NCI-H2171 (cell line): ENCODE results near the gene EZH2.

Source experiments
- DNase-seq: peaks from one replicate; lab custom pipeline; 2025; lab: John Stamatoyannopoulos, UW

Gene EZH2

DNA sequence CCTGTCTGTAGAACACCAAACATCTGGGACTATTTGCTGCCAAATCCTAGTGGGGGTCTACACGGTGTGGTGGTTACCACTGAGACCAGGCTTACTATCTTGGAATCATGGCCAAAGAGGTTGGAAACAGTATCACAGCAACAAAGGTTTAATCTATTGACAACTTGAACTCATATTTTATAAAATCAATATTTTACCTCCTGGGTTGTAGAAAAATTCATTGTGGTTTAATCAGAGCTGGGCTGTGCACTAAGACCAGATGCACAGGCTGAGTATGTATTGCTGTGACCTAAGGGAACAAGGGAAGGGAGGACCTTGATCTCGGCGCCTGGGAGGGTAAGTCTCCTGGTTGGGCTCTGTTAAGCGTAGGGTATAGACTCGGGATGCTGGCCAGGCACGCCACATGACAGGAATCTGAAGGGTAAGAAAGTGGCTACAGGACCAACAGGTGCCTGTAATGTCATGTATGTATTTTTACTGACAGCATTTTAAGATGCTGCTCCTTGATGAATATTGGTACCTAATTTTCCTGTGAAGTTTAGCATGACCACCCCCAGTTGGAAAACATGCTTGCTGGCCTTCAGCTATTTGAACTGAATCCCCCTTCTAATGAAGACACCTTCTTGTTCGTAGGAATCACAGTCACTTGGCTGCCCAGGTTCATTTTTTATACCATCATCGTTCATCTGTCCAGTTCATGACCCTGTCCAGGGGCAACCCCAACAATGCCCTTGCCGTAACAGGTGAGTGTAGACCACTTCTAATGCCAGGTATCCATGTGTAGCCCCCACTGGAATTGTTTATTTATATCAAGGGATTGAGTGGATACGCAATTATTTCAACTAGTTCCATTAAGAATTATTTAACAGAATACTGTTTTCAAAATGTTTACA, 79.5 kb downstream of the EZH2 start:
- no peak for DNase-seq

DNA sequence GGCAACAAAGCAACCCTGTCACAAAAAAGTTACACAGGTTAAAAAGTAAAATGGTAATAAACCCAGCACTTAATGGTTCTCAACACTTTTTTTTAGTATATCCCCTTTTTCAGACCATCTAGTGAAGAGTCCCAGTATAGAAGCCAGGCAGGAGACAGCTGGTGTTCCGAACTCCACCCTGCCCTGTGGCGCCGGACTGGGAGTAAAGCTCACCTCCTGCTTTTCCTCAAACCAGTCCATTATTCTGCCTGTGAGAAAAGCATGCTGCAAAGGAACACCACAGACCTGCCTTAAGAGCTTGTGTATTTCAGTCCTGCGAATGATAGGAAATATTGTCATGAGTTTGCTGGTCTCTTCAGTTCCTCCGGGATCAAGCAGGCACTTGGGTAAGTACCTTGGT, 81.0 kb downstream of the EZH2 start:
- DNase-seq = no peak

DNA sequence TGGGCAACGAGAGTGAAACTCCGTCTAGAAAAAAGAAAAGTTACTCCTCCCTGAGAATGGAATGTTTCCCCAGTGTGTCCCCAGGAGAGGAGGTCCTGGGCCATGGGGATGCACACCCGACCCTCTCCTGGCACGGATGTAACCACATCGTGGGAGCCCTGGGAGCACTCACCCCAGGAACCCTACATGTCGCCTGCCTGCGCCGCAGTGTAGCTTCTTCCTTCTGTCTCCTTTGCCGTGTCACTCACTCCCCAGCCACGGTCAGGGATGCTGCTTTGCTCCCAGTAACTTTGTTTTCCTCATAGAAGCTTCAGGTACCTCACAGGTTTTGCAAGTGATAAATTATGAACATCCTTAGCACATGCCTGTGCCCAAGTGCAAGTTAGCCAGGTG, 82.0 kb downstream of the EZH2 start:
- no peak for DNase-seq

DNA sequence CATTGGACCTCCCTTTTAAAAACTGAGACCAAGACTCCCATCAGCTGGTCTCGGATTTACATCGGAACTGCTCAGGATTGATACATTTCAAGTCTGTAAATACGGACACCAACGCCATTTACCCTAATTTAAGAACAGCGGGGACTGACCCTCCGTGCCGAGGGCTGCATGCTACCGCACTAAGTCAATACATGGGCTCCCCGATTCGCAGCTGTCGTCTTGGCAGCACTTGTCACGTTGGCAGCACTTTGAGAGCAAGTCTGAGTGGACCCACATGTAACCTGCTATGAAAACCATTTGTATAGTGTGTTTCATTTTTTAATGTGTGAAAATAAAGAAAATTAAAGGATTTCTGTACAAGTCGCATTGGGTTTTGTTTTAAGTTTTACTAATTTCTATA, 83.4 kb downstream of the EZH2 start:
- no peak for DNase-seq

DNA sequence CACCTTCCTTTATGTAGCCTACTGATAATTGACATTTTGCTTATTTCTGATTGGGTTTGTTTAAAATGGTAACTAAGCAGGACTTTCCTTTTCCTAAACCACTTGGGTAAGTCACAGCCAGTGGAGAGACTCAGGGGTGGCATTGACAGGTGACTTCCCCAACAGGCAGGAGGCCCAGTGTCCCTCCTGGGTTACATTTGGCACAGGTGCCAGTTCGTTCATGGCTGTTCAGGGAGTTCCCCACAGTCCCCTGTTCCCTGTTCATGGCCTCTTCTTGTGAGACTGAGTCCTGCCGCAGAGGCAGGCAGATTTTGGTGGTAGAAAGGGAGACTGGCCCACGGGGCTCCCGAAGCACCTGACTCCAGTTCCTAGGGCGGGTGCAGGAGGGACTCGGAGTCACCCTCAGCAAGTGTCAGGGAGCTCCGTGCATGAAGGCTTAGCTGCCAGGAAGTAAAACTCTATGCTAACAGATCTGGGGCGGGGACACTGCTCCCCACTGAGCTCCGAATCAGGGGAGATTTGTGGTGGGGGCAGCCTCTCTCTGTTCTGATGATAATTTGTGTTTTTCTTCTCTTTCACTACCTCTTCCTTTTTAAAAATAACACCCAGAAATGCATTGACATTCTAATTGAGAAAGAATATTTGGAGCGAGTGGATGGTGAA, 84.1 kb downstream of the EZH2 start:
- no peak for DNase-seq

DNA sequence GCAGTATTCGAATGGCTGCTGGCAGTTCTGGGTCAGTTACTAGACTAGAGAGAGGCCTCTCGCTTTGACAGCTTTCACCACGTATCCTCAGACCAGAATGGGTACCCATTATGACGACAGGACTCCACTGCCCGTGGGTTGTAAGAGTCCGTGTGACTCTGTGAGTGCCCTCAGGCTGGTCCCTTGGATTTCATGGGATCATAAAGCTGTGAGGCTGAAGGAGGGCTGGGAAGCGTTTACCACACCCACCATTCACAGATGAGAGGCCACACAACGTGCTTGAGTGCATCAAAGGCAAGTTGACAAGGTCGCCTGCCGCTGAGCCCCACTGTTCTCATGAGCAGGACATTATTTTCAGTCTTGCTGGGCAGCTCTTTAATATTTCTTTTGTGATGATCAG, 87.2 kb downstream of the EZH2 start:
- DNase-seq = no peak

DNA sequence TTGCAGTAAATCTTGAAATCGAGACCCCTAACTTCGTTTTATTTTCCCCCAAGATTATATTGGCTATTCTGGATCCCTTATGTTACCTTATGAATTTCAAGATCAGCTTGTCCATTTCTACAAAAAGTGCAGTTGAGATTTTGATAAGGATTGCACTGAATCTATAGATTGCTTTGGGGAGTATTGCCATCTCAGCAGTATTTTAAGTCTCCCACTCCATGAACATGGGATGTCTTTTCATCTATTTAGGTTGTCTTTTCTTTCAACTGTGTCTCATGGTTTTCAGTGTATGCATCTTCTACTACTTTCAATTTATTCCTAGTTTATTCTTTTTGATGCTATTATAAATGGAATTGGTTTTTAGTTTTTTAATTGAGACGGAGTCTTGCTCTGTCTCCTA, 89.6 kb downstream of the EZH2 start:
- no peak for DNase-seq

DNA sequence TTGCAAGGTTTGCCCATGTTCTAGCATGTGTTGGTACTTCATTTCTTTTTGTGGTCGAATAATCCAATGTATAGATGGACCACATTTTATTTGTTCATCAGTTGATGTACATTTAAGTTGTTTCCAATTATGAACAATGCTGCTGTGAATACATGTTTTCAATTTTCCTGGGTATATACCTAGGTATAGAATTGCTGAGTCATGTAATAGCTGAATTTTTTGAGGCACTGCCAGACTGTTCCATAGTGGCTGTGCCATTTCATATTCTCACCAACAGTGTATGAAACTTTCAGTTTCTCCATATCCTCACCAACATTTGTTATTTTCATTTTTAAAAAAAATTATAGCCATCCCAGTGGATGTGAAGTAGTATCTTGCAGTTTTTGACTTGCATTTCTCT, 90.5 kb downstream of the EZH2 start:
- no peak for DNase-seq

DNA sequence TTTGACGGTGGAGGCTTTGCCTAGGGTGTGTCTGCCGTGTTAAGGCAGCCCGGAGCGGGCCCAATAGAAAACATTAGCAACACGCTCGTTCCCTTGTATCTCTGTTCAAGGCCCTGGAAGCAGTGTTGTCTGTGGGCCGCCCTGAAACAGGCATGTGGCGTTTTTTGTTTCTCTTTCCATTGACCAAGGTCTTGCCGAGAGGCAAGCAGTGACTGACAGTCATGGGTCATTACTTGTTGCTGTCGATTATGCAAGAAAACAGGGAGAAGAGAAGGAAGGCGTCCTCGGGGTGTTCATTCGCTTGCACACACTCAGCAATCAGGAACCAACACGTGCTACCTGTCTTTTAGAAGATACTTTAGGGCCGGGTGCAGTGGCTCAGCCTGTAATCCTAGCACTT, 92.5 kb downstream of the EZH2 start:
- no peak for DNase-seq

DNA sequence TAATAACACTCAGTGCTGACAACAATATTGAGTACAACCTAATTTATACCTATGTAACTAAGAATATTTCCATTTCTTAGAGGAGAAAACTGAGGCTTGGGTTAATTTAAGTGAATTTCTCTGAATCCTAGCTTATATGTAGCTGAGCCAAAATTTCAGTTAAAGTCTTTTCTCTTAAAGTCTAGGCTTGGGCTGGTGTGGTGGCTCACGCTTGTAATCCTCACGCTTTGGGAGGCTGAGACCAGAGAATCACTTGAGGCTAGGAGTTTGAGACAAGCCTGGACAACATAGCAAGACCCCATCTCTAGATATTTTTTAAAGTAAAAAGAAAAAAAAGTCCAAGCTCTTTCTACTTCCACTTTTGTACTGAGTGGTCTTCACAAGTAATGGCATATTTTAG, 93.2 kb downstream of the EZH2 start:
- DNase-seq = no peak

DNA sequence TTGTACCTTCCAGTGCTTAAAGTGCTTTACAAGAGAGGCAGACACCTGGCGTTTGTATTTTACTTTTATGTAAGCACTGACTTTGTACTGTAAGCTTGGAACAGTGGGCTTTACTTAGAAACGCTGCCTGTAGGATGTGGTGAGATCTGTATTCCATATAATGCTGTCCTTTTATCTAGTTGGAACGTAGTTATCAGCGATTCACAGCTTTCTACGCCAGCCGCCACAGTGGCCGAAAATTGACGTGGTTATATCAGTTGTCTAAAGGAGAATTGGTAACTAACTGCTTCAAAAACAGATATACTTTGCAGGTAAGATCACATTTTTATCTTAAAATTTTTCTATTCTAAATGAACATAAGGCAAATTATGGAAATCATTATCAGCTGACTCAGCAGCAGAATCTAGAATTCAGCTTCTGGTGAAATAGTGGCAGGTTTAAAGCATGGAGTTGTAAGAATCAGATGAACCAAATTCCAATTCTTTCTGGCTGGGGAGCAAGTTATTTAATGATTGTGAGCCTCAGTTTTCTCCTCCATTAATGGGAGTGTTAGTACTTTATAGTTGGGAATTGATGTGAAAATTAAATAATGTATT, 93.9 kb downstream of the EZH2 start:
- no peak for DNase-seq

DNA sequence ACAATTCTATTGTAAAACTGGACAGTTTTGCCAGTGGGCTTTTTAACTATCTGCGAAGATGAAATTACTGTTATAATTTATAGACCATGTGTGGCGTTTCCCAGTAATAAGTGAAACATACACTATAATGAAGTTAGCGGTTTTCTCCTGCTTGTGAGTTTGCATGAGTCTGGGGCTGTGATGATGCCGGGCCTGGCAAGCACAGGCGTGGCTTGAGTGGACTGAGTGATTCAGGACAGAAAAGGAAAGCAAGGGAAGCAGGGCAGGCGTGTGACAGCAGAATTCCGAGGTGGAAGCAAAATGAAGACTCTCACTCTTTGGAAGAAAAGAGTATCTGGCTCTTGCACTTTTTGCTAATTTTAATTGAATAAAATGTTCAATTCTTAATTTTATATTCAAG, 94.9 kb downstream of the EZH2 start:
- DNase-seq = no peak

DNA sequence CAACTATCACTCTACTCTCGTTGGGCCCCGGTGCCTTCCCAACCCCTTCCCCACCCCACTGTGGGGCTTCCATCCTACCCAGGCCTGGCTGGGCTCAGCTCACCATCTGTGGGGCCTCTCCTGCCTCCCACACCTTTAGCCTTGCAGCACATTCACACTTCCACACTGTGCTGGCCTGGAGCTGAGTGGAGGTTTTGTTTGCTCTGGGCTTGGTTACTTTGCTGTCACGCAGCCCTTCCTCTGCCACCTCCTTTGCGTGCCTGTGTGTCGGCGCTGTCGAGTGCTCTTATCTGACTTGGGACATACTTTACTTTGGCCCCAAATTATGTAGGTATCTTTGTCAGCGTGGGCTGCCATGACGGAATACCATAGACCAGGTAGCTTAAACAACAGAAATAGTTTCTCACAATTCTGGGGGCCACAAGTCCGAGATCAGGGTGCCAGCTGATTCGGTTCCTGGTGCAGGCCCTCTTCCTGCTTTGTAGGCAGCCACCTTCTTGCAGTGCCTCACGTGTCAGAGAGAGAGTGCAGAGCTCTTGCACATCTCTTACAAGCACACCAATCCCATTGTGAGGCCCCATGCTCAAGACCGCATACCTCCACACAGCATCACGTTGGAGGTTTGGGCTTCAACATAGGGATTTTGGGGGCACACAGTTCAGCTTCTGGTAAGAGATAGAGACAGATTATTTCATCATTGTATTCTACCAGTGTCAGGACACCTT, 96.4 kb downstream of the EZH2 start:
- no peak for DNase-seq

DNA sequence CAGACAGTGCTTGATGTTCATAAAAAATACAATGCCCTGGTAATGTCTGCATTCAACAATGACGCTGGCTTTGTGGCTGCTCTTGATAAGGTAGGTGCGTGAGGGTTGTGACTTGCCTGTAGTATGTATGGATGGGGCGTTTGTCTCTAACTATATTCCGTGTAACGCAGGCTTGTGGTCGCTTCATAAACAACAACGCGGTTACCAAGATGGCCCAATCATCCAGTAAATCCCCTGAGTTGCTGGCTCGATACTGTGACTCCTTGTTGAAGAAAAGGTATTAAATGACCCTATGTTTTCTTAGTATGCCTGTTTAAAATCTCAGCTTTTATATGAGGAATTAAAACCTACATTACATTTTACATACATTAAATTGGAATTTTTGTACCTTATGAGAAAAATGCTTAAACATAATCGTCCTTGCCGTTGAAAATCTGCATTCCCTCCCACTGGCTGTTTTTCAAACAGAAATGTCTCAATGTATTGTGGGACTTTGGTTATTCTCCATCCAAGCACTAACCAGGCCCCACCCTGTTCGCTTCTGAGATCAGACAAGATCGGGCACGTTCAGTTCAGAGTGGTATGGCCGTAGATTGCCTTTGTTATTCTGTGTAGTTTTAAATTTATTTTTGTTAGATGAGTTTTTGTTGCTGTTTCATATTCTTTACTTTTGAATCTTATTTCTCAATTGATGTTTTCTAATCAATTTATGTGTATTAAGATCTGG, 100.1 kb downstream of the EZH2 start:
- DNase-seq = peak; percentile 43

DNA sequence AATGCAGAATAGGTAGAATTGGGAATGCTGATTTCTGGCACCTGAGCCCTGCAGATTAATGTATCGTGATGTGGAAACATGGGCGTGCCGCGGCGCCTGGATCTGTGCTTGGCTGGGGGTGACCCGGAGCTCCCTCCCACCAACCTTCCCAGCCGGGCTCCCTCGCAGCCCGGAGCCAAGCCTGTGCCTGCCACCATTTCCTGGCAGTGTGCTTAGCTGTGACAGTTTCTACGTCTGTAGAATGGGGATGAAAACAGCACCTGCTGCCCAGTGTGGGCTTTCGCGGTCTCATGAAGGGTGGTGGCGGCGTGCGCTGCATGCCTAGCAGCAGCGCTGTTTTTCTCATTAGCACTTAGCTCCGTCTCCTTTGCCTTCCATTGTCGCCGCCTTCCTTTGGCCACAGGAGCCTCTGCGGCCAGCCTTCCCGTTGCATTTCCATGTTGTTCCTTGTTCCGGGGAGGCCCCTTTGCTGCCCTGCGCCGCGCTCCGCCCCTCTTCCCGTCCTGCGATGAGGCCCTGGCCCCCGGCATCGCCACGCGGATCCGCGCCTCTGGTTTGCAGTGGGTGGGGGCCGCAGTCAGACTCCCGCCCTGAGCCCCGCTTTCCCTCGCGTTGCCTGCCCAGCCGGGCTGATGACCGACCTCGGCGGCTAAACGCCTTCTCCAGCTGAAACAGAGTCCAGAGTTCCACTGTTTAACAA, 101.2 kb downstream of the EZH2 start:
- DNase-seq = no peak

DNA sequence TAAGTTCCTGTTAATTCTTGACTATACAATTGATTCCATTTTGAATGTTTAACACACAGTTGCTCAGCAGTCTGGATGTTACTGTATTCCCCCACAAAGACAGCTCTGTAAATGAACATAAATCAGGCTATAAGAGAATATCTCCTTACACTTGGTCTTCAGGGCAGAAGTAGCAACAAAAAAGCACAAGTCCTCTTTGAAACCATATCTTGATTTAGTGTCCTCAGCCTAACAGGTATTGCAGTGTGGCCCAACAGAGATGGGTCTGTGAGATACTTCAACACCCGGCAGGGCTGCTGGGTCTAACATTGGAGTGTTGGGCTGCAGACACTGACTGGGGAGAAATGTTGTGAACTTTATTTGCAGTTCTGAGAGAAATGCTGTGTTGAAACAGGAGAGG, 109.6 kb downstream of the EZH2 start:
- DNase-seq = no peak

DNA sequence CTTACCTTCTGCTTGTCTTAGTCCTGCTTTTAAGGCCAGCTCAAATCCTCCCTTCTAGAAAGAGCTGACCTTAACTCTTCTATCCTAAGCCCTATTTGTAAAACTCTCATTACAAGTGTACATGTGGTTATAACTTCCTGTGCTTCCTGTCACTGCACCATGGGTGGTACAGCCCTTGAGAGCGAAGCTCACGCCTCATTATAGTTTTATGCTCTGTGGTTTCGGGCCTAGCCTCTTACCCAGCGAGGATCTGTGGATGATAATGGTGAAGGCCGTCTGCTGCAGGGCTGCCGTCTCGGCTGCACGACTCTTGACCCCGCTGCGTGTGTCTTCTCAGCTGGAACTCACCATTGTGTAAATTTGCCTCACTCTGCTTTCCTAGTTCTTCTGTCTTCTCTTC, 110.8 kb downstream of the EZH2 start:
- DNase-seq = no peak

DNA sequence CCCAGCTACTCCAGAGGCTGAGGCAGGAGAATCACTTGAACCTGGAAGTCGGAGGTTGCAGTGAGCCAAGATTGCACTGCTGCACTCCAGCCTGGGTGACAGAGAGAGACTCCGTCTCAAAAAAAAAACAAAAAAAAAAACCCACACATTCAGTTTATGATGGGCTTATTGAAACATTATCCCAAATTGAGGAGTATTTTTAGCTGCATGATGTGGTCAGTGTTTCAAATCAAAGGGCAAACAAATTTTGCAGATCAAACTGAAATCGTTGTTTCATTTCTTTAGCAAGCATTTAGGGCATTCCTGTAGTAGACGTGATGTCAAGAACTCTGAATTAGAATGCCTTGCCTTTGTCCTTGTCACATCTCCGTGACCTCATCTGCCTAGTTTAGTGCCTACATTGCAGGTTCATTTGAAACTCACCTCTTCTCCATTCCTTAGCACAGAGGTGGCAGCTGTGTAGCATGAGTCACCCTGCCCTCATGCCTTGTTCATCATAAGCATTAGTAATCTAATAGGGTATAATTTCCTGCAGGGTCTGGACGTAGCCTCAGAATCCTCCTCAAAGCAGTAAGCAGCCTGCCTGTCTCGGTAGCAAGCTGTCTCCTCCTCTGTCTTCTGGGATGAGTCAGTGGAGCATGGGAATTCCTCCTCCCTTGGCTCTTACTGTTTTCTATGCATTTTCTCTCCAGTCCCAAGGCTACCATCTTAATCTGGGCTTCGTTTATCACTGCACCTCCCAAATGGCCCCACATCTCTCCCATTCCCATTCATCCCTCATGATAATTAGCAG, 111.6 kb downstream of the EZH2 start:
- peak; percentile 57 for DNase-seq

DNA sequence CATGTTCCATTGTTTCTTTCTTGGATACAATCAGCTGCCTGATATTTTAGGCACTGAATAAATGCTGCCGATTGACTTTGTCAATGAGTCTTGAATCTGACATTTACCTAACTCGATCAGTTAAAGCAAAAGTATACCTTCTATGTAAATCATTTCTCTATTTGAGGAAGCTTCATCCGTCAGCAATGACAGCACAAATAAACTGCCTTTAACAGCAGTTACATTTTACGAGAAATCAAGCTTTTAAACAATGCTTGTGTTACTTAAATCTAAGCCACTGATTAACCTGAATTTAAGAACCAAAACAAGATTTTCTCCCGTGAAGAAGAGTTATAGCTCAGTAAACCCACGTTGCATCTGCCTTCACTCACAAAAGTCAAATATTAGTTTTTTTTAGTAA, 114.1 kb downstream of the EZH2 start:
- no peak for DNase-seq

DNA sequence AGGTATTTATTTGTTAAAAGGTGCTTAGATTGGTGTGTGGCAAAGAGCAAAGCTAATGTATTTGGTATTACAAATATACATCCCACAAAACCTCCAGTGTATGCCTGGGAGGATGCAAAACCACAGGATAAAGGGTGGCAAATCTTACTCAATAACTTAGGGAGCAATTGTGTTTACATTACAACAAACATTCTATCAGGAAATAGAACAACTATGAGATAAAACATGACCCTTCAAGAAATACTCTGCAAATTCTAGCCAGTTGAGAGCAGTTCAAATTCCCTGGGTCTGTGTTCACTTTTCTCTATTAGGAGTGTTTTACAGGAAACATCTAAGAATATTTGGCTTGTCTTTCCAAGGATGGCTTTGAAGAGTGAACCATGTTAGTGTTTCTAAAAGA, 120.5 kb downstream of the EZH2 start:
- DNase-seq = no peak
